Transverse colon (tissue), 3 donors: Measurements from ENCODE around the gene ZDHHC17.

Source experiments
- EP300 ChIP-seq: sonication (generic); formaldehyde crosslinking; IDR thresholded peaks from one replicate; pipeline ENCODE4 v1.6.1; 2017; ENCODE audit warnings: antibody characterized with exemption, low read depth
- POLR2A ChIP-seq: fragments of 450-650 bp; IDR thresholded peaks from one replicate; pipeline ENCODE4 v1.6.1; 2016; ENCODE audit warnings: antibody characterized with exemption, mild to moderate bottlenecking, moderate library complexity
- TF ChIP-seq, protein P1 (sequence below), 5 experiments: fragments of 200-600 bp in 3 of 5; fragments of 450-650 bp in 2 of 5; sonication (generic) in 3 of 5; IDR thresholded peaks; 1 replicate in 2 of 5; 2 replicates in 3 of 5; pipeline ENCODE4 v1.5.1; 2016 to 2017; ENCODE audit warnings: antibody characterized with exemption in 5 of 5, inconsistent platforms in 3 of 5, mild to moderate bottlenecking in 2 of 5, moderate library complexity in 1 of 5

DNA sequence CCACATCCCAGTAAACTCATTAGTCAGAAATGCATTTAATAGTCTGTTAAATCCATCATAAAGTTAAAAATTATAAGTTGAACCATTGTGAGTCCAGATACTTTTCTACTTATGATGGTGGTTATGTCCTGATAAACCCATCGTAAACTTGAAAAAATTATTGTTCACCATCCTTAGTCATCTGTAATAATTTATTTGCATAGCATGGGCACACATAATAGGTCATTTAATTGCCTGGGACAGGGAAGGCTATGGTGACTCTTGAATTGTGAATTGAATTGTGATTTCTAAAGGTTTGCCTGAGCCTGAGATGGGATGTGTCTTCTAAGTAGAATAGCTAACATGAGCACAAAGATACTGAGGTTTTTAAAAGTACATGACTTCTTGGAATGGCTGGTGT is 21.5 kb downstream of the ZDHHC17 start:
- TF ChIP-seq, protein P1, sequence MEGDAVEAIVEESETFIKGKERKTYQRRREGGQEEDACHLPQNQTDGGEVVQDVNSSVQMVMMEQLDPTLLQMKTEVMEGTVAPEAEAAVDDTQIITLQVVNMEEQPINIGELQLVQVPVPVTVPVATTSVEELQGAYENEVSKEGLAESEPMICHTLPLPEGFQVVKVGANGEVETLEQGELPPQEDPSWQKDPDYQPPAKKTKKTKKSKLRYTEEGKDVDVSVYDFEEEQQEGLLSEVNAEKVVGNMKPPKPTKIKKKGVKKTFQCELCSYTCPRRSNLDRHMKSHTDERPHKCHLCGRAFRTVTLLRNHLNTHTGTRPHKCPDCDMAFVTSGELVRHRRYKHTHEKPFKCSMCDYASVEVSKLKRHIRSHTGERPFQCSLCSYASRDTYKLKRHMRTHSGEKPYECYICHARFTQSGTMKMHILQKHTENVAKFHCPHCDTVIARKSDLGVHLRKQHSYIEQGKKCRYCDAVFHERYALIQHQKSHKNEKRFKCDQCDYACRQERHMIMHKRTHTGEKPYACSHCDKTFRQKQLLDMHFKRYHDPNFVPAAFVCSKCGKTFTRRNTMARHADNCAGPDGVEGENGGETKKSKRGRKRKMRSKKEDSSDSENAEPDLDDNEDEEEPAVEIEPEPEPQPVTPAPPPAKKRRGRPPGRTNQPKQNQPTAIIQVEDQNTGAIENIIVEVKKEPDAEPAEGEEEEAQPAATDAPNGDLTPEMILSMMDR (IDR thresholded peaks at IDR 0.05), result no peak
- TF ChIP-seq EP300, result no peak
- TF ChIP-seq POLR2A, result no peak
